ENCODE measurements around the gene TSNAX. TPM values are rescaled to one million over a fixed set of nuclear protein-coding genes. Genes with fewer than 3 reads are reported as not detected.
A peak's percentile ranks its signal among the peaks of the same experiment; 100 is the strongest.

Gene TSNAX
- total RNA-seq, 4 donors from 2014 or later: 11.3 to 18.2 (median 14.9) TPM

- Histone ChIP-seq H3K36me3 (no peaks in the 10 kb centered on the region), H3K4me1 (peaks cover 0 to 6% (median 0%) of the 10 kb centered on the region in 4 donors), H3K27me3 (no peaks in the 10 kb centered on the region), H3K9me3 (no peaks in the 10 kb centered on the region), H3K27ac (no peak overlapping the region), H3K4me3 (no peak overlapping the region)
- TF ChIP-seq CTCF (IDR thresholded peaks at IDR 0.05) (no peak), POLR2A (IDR thresholded peaks at IDR 0.05) (no peak)
- no peak for DNase-seq
Observed at GRCh38 chr1:231522931-231523642, 5.4 kb upstream of the TSNAX start.

GRCh38 chr1:231523816-231524215 lies 4.7 kb upstream of the TSNAX start:
- TF ChIP-seq POLR2A (IDR thresholded peaks at IDR 0.05) (no peak), CTCF (IDR thresholded peaks at IDR 0.05) (no peak)
- Histone ChIP-seq H3K4me3 (no peak overlapping the region), H3K36me3 (no peaks in the 10 kb centered on the region), H3K27ac (no peak overlapping the region), H3K4me1 (peaks cover 0 to 6% (median 0%) of the 10 kb centered on the region in 4 donors), H3K9me3 (no peaks in the 10 kb centered on the region), H3K27me3 (no peaks in the 10 kb centered on the region)
- DNase-seq: no peak

GRCh38 chr1:231526536-231526935 lies 1.9 kb upstream of the TSNAX start:
- Histone ChIP-seq H3K4me3 (no peak overlapping the region), H3K27ac (no peak overlapping the region), H3K9me3 (no peaks in the 10 kb centered on the region), H3K27me3 (no peaks in the 10 kb centered on the region), H3K4me1 (peaks cover 0 to 20% (median 4%) of the 10 kb centered on the region in 4 donors), H3K36me3 (peaks cover 0 to 4% (median 0%) of the 10 kb centered on the region in 3 donors)
- no peak for DNase-seq
- TF ChIP-seq CTCF (IDR thresholded peaks at IDR 0.05) (no peak), POLR2A (IDR thresholded peaks at IDR 0.05) (no peak)

DNA sequence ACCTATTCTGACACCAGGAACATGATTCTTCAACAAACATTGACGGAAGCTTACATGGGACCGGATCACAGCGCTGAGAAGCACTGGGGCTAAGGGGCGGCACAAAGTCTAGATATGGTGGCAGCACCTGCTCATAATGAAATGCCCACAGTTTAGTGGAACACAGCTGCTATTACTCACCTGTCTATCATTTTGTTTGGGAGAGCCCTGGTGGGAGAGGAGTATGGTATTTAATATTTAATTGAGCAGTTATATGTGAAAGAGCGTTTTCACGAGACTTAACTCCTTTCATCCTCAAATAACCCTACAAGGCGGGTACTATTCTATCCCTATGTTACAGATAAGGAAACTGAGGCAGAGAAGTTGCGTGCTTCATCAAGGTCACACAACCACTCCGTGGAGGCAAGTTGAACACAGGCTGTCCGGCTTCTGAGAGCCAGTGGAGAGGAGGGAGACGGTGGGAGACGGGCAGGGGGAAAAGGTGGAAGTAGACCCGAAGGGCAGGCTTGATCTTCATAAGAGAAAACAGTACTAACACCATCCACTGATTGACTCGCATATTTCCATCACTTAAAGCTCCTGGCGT lies 790 bp upstream of the TSNAX start:
- H3K27ac ChIP-seq: peak overlapping the region; percentile 78 to 93 (median 86)
- no peaks in the 10 kb centered on the region for H3K27me3 ChIP-seq
- peaks cover 0 to 4% (median 0%) of the 10 kb centered on the region in 3 donors for H3K36me3 ChIP-seq
- H3K4me3 ChIP-seq: peak overlapping the region; percentile 61 to 66 (median 64)
- H3K4me1 ChIP-seq: peaks cover 0 to 20% (median 4%) of the 10 kb centered on the region in 4 donors
- TF ChIP-seq CTCF (IDR thresholded peaks at IDR 0.05) (no peak), POLR2A (IDR thresholded peaks at IDR 0.05) (no peak)
- DNase-seq: no peak
- H3K9me3 ChIP-seq: no peaks in the 10 kb centered on the region

DNA sequence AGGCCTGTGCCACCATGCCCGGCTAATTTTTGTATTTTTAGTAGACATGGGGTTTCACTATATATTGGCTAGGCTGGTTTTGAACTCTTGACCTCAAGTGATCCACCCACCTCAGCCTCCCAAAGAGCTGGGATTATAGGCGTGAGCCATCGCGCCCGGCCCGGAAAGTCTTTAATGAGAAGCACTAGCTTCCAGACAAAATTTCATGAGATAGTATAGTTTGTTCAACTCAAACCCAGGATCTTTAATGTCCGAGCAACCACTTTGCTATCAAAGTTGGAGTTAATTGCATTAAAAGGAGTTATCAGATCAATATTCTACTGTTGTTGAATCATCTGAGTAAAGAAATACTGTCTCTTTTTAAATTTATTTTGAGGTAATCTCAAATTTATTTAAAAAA lies 4.8 kb downstream of the TSNAX start:
- Histone ChIP-seq H3K4me1 (peaks cover 0 to 14% (median 4%) of the 10 kb centered on the region in 4 donors), H3K36me3 (peaks cover 0 to 18% (median 0%) of the 10 kb centered on the region in 3 donors), H3K4me3 (no peak overlapping the region), H3K27ac (no peak overlapping the region), H3K9me3 (no peaks in the 10 kb centered on the region), H3K27me3 (no peaks in the 10 kb centered on the region)
- DNase-seq: no peak
- TF ChIP-seq POLR2A (IDR thresholded peaks at IDR 0.05) (no peak), CTCF (IDR thresholded peaks at IDR 0.05) (no peak)

All from Peyer's patch (tissue), 4 donors.